ENCODE measurements around the gene PXN.
"Not testable (repeated sequence)": the region's sequence is repeated elsewhere in the genome, so short reads cannot be mapped to it uniquely, and the experiment has no call there.

Gene PXN

GRCh38 chr12:120261951-120262851, 3.3 kb downstream of the PXN start:
- peak; percentile 45 for DNase-seq

DNA sequence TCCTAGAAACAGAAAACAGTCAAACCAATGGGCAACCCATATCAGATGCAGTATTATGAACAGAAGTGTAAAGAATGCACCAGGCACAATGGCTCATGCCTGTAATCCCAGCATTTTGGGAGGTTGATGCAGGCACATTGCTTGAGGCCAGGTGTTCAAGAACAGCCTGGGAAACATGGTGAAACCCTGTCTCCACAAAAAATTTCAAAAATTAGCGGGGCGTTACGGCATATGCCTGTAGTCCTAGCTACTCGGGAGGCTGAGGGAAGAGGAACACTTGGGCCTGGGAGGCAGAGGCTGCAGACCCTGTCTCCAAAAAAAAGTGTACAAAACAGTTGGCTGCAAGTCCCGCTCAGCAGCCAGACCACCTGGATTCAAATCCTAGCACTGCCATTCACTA, 4.9 kb downstream of the PXN start:
- DNase-seq, result no peak

DNA sequence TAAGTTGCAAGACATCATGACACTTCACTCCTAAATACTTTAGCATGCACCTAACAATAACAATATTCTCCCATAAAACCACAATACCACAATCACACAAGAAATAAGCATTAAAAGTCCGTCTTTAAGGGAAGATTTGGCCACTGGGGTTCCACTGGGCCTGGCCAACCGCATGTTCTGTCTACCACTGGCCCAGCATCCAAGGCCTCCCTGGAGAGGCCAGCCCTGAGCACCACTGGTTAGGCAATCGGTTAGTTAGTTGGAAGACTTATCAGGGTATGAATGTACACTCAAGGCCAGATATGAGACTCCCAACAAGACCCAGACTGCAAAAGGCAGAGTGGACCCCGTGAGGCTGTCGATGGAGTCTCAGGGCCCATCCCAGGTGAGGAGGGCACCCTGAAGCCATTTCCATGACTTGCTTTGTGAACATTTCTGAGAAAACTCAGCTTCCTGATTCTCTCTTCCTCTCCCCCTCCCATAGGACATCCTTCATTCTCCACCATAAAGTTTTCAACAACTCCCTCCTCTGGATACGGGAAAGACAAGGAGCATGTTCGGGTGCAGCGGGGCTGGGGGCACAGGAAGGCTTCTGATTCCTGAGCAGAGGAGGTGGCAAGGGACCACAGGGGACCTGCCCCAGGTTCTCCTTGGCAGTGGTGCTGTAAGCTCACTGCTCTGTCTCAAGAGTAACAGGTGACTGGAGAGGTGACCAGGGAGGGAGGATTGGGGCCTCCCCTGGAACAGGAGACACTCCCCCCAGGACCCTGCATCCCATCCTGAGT, 5.9 kb downstream of the PXN start:
- no peak for DNase-seq

DNA sequence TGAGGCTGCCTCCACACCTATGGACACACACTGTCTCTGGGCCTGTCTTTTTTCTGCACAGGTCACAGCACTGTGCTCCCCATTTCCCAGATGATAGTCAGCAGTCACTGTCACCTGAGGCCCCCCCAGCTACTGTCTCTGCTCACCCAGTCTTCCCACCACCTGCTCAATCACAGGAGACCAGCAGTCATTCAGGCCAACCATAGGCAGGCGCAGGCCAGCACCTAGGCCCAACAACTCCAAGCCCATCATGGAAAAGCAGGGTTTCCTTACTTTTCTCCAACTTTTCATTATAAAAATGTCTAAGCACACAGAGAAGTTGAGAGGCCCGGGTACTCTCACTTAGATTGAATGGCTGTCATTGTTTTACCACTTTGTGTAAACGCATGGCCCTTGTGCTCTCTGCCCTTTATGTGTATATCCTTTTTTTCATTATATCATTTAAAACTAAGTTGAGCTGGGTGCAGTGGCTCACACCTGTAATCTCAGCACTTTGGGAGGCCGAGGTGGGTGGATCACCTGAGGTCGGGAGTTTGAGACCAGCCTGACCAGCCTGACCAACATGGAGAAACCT, 7.1 kb downstream of the PXN start:
- no peak for DNase-seq

- no peak for DNase-seq
Observed at GRCh38 chr12:120257041-120257821, 8.3 kb downstream of the PXN start.

GRCh38 chr12:120254809-120255208, 10.7 kb downstream of the PXN start:
- DNase-seq, result no peak

DNA sequence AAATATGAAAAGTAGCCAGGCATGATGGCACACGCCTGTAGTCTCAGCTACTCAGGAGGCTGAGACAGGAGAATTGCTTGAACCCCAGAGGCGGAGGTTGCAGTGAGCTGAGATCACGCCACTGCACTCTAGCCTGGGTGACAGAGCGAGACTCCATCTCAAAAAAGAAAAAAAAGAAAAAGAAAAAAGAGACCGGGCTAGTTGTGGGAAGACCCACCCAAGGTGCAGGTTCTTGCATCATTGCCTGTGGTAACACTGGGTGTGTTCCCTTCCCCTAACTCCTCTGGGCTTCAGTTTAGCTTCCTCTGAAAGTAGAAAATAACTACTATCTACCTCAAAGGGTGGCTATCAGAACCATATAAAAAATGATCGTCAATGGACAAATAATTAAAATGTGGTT, 12.2 kb downstream of the PXN start:
- DNase-seq, result not testable (repeated sequence)

GRCh38 chr12:120252071-120252906, 13.2 kb downstream of the PXN start:
- DNase-seq, result peak; percentile 79

DNA sequence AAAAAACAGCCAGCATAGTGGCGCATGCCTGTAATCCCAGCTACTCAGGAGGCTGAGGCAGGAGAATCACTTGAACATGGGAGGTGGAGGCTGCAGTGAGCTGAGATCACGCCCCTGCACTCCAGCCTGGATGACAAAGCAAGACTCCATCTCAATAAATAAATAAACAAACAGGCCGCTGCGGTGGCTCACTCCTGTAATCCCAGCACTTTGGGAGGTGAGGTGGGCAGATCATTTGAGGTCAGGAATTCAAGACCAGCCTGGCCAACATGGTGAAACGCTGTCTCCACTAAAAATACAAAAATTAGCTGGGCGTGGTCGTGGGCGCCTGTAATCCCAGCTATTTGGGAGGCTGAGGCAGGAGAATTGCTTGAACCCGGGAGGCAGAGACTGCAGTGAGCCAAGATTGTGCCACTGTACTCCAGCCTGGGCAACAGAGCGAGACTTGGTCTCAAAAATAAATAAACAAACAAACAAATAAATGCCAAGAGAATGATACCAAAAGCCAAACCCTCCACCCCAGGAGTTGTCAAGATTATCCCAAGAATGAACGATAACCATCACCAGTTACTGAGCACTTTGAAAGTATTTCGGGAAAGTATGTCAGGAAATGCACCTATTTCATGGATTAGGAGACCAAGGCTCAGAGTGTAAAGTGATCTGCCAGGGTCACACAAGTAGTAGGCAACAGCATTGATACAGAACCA, 14.0 kb downstream of the PXN start:
- DNase-seq, result not testable (repeated sequence)

DNA sequence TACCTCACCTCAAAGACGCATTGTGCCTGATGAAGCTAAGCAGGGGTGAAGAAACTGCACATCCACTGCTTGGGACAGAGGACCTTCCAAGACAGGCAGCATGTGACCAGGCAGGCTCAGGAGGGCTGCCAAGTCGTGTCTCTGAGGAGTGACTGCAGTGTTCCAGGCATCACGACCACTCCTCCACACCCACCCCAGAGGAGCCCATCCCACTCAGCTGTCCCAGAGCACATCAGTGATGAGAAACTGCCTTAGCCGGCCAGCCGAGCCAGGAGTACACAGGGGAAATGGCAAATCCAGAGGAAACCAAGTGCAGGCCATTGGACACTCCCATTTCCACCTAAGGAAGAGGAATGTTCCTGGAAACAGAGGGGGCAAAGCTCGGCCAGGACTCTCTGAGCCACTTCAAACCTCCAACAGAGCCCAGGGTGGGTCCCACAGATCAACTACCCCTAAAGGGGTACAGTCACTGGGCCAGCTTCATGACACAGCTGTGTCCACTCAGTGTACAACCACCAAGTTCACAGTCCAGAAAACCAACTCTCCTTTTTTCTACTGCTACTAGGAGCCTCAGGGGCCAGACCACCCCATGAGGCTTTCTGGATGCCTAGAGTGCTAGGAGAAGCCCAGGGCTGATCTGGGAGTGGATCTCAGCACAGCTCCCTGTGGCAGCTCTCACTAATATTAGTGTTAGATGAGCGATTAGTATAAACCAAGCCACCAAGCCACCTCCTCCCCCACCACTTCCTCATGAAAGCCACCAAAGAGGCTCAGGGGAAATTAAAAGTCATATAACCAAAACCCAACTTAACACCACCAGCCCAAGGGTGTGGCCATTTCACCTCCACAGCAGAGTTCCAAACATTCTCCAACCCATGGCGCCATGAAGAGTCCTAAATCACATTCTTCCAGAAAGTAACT, 15.4 kb downstream of the PXN start:
- DNase-seq, result peak; percentile 63

DNA sequence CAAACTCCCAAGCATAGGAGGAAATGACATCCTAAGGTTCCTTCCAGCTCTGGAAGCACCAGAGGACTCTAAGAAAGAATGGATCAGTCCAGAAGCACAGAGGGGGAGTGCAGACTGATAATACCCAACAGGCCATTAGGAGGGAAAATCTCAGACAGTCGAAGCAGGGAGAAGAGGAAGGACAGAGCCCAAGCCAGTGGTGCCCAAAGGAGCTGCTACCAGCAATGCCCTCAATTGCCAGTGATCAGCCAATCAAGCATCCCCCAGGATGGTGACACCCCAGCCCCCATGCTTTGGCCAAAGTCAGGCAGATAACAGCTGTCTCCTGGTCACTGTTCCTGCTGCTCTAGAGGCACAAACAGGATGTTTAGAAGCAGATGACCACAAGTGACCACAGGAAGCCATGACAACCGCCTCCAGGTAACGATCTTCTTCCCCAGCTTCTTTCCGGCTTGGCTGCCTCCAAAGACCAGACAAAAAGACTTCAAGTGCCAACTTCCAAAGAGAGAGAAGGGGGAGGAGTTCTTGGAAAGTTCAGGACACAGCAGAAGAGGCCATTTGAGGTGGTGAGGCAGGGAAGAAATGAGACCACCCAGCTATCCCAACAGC, 16.2 kb downstream of the PXN start:
- no peak for DNase-seq

DNA sequence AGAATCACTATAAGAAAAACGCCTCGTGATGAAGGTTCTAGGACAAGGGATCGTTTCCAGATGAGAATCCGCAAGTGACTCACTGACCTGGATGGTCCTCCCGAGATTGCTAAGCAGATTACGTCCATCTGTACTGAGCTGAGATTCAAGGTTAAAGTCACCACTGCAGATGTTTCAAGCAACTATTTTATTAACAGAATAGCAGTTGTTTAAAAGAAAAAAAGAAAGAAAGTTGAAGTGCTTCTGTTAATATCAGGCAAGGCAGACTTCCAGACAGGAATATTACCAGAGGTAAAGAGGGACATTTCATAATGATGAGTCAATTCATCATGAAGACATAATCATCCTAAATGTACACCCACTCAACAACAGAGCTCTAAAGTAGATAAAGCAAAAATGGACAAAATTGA, 17.9 kb downstream of the PXN start:
- DNase-seq, result no peak

GRCh38 chr12:120247183-120247582, 18.3 kb downstream of the PXN start:
- DNase-seq, result no peak

- DNase-seq, result not testable (repeated sequence)
Observed at GRCh38 chr12:120246705-120247104, 18.8 kb downstream of the PXN start.

DNA sequence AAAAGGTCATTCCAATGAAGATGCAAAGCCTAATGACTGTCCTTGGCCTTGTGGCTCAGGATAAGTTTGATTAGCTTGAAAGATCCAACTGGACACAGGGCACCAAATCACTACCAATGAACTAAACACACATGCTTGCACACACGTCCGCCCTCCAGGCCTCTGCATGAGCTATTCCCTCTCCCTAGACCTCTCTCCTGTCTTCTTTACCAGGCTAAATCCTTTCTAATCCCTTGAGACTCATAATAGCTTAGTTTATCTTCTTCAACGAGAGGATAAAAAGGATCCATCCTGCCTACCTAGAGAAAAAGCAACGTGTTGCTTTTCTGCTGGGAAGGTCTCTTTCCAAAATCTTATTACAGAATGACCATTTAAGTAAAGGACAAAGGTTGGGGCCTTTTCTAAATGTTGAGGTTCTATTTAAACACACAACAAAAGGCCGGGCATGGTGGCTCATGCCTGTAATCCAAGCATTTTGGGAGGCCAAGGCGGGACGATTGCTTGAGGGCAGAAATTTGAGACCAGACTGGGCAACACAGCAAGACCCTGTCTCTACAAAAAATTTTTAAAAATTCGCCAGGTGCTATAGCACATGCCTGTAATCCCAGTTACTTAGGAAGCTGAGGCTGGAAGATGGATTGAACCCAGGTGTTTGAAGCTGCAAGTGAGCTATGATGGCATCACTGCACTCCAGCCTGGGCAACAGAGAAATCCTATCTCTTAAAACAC, 22.4 kb downstream of the PXN start:
- no peak for DNase-seq

DNA sequence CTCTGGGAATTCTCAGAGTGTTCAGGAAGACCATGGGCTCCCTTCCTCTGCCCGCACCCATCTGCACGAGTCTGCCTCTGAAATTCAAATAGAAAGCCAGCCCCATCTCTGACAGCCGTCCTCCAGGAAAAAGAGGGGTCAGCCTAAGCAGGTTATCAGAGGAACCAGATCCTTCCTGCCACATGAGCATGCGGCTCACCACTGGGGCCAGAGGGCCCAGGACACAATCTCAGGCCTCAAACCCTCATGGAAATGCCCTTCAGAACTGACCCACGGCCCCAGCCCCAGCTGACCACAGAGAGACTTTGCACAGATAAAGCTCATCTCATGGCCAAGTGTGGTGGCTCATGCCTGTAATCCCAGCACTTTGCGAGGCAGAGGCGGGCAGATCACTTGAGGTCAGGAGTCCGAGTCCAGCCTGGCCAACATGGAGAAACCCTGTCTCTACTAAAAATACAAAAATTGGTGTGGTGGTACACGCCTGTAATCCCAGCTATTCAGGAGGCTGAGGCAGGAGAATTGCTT, 23.2 kb downstream of the PXN start:
- no peak for DNase-seq

- DNase-seq, result no peak
Observed at GRCh38 chr12:120241561-120242274, 23.8 kb downstream of the PXN start.

GRCh38 chr12:120240495-120240833, 25.1 kb downstream of the PXN start:
- DNase-seq, result no peak

Data from stimulated activated CD4-positive, alpha-beta T cell treated with anti-CD3 and anti-CD28 coated beads, Interleukin-15, amount 100 ng/mL, for 24 hours (primary cell).